Stimulated activated CD8-positive, alpha-beta memory T cell treated with anti-CD3 and anti-CD28 coated beads, Interleukin-12 subunit alpha, Interleukin-12 subunit beta, amount 100 ng/mL, for 24 hours (primary cell): ENCODE data around the gene WDR44.
"Not testable (repeated sequence)": the region's sequence is repeated elsewhere in the genome, so short reads cannot be mapped to it uniquely, and the experiment has no call there.

Experiments used
- DNase-seq: peaks from one replicate; pipeline ENCODE4 v3.0.0-alpha.2; 2020; ENCODE audit errors: extremely low read depth

WDR44 gene

DNA sequence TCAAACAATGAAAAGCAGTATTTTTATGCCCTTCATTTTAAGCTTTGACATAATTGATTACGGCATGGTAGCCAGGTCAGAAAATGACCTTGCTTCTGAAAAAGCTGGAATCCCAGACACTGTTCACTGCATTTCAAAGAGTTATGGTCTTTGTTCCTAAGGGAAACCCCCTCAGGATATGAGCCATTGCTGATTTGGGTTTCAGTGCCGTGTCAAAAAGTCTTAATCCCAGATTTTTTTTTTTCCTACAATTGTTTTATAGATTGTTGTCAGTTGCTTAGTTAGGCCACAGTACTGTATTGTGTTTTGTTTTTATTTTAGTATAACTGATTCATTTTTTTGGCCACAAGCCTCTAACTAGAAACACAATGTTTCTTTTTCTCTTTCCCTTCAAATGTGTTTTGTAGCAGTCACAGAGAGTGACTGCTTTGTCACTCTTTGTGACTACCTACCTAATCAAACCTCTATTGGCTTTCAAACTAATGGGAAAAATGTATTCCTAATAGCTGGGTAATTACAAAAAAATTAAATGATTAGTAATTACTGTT, 10.3 kb downstream of the WDR44 start:
- DNase-seq, result no peak

- no peak for DNase-seq
Measured at GRCh38 chrX:118360429-118361125, 14.7 kb downstream of the WDR44 start.

GRCh38 chrX:118364261-118364660, 18.4 kb downstream of the WDR44 start:
- no peak for DNase-seq

DNA sequence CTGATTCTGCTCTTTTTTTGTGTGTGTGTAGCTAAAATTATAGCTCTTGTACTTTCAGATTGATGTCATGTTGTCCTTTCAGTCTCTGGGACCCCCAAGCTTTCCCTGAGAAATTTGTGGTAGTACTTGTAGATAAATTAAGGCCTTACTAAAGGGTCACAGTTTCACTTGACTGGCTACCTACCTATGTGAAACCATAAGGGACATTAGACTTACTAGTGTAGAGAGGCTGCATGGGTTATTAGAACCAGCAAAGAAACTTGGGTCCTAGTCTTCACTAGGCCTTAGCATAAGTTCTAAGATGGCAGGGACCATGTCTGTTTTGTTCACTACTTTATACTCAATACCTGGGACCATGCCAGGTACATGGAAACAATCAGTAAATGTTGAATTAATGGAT, 21.4 kb downstream of the WDR44 start:
- DNase-seq, result no peak

GRCh38 chrX:118368398-118368797, 22.5 kb downstream of the WDR44 start:
- DNase-seq, result no peak

- DNase-seq, result no peak
Measured at GRCh38 chrX:118370921-118371624, 25.2 kb downstream of the WDR44 start.

DNA sequence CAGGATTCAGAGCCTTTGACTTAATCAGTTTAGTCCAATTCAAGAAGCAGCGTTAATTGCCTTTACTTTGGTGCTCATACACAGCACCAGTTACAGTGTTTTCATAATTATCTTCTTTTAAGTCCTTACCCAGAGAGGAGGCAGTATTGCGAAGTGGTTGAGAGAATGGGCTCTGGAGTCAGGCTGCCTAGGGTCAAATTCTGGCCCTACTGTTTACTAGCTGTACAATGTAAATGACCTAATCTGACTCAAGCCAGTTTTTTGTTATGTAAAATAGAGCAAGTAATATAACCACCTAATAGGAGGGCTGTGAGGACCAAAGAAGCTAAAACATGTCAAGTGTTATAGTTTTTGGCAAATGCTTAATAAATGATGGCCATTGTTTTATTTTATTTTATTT, 27.6 kb downstream of the WDR44 start:
- no peak for DNase-seq

DNA sequence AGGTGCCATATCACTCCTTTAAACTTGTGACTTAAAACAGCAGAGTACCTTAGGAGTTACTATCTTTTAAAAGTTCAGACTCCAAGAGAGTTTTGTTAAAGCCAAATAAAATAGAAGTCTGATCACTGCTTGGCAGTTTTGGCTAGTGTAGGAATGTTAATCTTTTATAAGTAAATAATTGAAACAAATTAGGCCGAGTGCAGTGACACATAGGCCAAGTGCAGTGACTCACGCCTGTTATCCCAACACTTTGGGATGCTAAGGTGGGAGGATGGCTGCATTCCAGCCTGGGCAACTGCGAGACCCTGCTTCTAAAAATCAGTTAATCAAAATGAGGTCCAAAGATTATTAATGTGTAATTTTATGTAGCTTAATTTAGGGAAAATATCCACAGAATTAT, 37.2 kb downstream of the WDR44 start:
- DNase-seq, result no peak

GRCh38 chrX:118392716-118393115, 46.8 kb downstream of the WDR44 start:
- no peak for DNase-seq

DNA sequence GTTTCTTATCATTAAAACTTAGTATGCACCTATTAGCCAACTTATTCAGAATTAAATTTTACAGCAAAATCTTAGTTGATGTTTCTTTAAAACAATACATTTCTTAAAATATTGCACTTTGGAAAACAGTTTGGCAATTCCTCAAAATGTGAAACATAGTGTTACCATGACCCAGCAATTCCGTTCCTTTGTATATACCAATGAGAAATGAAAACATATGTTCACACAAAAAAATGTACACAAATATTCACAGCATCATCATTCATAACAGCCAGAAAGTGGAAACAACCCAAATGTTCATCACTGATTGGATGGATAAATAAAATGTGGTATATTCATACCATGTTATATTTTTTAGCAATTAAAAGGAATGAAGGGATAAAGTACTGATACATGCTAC, 50.2 kb downstream of the WDR44 start:
- no peak for DNase-seq

DNA sequence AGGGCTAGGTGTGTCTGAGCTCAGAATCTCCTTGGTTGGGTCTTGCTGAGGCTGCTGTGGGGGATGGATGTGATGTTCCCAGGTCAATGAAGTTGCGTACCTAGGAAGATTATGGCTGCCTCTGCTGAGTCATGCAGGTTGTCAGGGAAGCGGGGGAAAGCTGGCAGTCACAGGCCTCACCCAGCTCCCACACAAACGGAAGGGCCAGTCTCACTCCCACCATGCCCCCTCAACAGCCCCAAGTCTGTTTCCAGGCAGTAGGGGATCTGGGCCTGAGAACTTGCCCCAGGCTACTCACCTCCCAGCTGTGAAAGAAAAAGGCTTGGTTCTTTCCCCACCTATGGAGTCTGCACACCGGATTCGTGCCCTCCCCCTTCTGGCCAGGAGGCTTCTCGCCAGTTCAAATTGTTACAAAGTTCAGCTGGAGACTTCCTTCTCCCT, 72.9 kb downstream of the WDR44 start:
- DNase-seq, result no peak

GRCh38 chrX:118420462-118420861, 74.6 kb downstream of the WDR44 start:
- no peak for DNase-seq

DNA sequence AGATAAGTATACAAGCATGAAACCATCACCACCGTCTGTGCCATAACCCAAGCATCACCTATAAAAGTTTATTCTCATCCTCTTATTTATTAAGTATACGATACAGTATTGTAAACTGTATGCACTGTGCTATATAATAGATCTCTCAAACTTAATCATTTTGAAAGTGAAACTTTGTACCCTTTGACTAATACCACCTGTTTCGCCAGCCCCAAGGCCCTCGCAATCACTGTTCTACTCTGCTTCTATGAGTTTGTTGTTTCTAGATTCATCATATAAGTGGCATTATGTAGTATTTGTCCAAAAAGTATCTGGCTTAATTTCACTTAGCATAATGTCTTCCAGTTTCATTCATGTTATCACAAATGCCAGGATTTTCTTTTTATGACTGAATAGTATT, 77.7 kb downstream of the WDR44 start:
- no peak for DNase-seq

DNA sequence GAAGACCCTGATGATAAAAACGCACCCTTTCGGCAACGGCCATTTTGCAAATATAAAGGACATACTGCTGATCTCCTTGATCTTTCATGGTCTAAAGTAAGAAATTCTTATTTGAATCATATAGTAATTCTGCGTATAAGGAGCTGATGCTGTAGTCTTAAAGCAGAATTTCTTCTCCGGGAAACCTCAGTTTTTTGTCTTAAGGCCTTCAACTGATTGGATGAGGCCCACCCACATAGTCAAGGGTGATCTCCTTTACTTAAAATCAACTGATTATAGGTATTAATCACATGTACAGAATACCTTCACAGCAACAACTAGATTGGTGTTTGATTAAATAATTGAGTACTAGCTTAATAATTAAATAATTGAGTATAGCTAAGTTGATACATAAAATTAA, 86.9 kb downstream of the WDR44 start:
- no peak for DNase-seq

DNA sequence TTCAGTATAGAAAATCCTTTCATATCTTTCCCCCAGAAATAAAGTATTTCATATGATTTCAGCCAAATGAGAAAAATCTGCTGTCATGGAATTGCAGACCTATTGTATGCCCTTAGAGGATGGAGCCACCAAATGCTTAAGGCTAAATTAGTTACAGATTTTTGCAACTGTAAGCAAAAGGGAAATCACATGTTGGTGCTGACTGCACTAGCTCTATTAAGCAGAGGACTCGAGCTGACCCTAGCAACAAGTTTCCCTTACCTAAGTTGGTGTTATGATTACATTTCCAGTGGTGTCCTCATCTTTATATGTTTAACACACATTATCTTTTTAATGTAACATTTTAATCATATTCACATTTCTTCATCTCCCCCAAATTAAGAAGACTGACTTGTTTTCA, 91.4 kb downstream of the WDR44 start:
- no peak for DNase-seq

- no peak for DNase-seq
Measured at GRCh38 chrX:118448273-118448783, 102.4 kb downstream of the WDR44 start.

DNA sequence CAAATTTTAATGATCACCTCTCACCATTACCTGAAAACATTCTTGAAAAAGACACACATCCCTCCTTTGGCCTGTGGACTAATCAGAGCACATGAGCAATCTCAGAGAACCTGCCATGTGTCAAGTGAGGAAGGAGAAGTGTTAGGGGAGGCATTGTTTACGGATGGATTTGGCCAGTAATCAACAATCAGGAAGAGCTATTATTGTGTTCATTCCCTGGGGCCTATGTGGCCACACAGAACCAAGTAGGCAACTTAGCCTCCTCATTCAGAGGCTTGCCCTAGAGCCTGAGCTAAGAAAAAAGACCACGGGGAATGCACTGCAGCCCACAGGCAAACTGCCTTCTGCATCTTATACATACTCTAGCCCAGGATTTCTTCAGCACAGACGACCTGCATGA, 109.1 kb downstream of the WDR44 start:
- no peak for DNase-seq

DNA sequence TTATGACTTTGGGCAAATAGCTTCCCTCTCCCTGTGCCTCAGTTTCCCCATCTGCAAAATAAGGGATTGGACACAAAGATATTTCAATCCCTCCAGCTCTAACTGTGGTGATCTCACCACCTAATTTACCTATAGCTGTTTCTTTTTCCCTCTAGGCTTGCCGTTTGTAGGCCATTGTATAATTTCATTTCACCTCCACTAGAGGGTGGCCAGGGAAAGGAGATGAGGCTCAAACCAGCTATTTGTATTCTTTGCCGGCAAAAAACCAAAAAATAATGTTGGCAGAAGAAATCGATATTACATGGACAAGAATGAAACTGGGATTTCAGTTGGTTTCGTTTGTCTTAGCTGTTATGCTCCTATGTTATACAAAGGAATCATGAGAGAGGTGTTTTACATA, 113.6 kb downstream of the WDR44 start:
- DNase-seq, result no peak

GRCh38 chrX:118464501-118464900, 118.6 kb downstream of the WDR44 start:
- no peak for DNase-seq

GRCh38 chrX:118468122-118468521, 122.2 kb downstream of the WDR44 start:
- no peak for DNase-seq

GRCh38 chrX:118470721-118471347, 124.9 kb downstream of the WDR44 start:
- DNase-seq, result not testable (repeated sequence)

DNA sequence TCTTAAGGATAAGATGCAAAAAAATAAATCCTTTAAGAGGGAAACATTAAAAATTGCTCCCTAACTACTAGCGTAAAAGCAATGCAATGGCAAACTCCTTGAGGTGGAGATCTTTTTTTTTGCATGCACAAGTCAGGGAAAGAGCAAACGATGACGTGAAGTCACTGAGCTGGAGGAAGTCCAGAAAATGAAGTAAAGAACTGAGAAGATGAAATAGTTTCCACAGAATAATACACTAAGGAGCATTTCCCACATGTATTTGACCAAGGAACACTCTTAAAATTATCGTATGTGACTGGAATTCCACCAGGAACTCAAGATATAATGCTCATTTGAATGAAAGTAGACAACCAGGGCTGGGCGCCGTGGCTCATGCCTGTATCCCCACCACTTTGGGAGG, 128.7 kb downstream of the WDR44 start:
- no peak for DNase-seq

GRCh38 chrX:118475903-118476302, 130.0 kb downstream of the WDR44 start:
- no peak for DNase-seq
